NCI-H1436 (cell line): ENCODE data around the gene RDH14.
A peak's percentile ranks its signal among the peaks of the same experiment; 100 is the strongest.

ENCODE experiments used
- DNase-seq: peaks from one replicate; lab custom pipeline; 2025; lab: John Stamatoyannopoulos, UW

Gene RDH14

GRCh38 chr2:18520451-18521425, 39.7 kb downstream of the RDH14 start:
- DNase-seq: peak; percentile 31

- DNase-seq: no peak
Observed at GRCh38 chr2:18519914-18520450, 40.5 kb downstream of the RDH14 start.

- DNase-seq: no peak
Observed at GRCh38 chr2:18518116-18519111, 42.0 kb downstream of the RDH14 start.

GRCh38 chr2:18517386-18517785, 43.1 kb downstream of the RDH14 start:
- DNase-seq: no peak

- DNase-seq: no peak
Observed at GRCh38 chr2:18516112-18516511, 44.3 kb downstream of the RDH14 start.

- DNase-seq: no peak
Observed at GRCh38 chr2:18514526-18515461, 45.7 kb downstream of the RDH14 start.

- DNase-seq: no peak
Observed at GRCh38 chr2:18510775-18511174, 49.7 kb downstream of the RDH14 start.

- no peak for DNase-seq
Observed at GRCh38 chr2:18506883-18507509, 53.5 kb downstream of the RDH14 start.

GRCh38 chr2:18505703-18506341, 54.6 kb downstream of the RDH14 start:
- DNase-seq: no peak
